ENCODE results near the gene RBMS1. TPM values are rescaled to one million over a fixed set of nuclear protein-coding genes. Genes with fewer than 3 reads are reported as not detected.
"Not testable (repeated sequence)": the region's sequence is repeated elsewhere in the genome, so short reads cannot be mapped to it uniquely, and the experiment has no call there.

Gene RBMS1
- total RNA-seq, 1 donor from 2014 or later: 64.3 TPM

- DNase-seq: no peak
These were observed 63.6 kb downstream of the RBMS1 start for GRCh38 chr2:160430001-160430344.

DNA sequence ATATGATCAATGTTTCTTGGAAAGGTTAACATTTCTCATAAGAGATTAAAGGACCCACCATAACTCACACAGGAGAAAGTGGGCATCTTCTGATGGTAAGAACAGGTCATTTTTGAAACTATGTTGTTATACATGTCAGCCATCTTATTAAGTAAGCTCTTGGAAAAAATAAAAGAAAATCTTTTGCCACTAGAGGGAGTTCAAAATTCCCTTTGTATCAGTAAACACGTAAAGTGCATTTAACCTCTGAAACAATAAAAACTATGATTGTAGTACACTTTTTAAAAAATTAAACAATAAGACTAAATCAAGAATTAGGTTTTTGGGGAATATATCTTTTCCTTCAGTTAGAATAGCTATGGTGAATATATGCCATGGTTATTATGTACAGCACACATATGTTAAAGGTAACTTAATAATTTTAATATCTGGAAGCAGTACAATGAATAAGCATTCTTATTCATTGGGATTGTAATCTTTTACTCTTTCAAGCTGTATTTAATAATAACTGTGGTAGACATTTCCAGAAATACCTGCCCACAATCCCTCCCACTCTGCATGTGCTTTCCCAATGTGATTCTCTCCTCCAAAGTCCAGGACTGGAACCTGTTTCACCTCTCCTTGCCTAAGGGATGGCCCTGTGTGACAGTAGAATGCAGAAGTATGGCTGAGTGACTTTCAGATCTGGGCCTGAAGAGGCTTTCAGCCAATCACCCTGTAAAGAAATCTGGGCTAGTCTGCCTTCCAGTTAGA lies 64.2 kb downstream of the RBMS1 start:
- peak; percentile 83 for DNase-seq

DNA sequence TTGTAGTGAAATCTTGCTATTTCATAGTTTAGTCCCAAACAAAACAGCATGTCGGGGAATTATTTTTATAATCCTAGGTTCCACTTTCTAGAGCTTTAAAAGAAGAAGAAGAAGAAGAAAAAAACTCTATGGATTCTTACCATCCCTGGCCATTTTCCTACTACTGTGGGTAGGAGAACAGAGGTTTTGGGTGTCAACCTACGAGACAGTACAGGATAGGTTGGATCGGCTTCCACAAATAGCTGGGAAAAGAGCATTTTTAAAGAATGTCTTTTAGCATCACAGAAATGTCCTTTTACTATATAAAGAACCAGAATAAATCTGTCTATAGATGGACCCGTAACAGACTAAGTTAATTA lies 65.2 kb downstream of the RBMS1 start:
- DNase-seq: no peak

DNA sequence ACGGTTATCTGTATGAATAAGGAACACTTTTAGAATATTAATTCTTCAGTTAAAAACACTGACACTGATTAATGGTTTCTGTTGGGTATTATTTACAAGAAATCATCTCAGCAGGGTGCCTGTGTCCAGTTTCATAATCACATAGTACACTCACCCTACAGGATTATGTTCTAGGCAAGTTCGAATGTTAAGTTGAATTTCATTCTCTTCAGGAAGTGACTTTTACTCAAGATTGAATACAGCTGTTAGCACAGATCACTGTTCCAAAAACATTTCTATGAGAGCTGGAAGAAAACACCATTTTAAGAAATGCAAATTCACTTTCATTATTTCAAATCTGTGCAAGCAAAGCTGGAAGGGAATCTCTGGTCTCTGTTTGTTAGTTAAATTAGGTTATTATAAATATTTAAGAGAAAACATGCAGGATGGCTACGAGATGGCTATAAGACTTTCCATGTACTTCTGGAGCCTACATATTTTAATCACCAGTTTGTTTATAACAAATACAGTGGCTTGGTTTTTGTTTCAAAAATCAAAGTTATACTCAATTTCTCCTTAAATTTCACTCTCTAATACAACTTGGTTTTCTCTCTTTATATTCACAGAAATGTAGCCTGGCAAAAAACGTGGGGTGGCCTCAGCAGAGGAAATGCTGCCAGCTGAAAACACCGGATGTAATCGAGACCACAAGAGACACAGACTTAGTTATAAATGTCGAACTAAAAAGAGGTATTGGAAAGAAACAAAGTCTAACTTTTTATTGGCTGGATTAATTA lies 65.8 kb downstream of the RBMS1 start:
- DNase-seq: peak; percentile 55

- no peak for DNase-seq
These were observed 67.0 kb downstream of the RBMS1 start for GRCh38 chr2:160426604-160427003.

- DNase-seq: no peak
These were observed 68.0 kb downstream of the RBMS1 start for GRCh38 chr2:160425434-160426151.

- no peak for DNase-seq
These were observed 70.5 kb downstream of the RBMS1 start for GRCh38 chr2:160423126-160423525.

- not testable (repeated sequence) for DNase-seq
These were observed 71.7 kb downstream of the RBMS1 start for GRCh38 chr2:160421646-160422501.

DNA sequence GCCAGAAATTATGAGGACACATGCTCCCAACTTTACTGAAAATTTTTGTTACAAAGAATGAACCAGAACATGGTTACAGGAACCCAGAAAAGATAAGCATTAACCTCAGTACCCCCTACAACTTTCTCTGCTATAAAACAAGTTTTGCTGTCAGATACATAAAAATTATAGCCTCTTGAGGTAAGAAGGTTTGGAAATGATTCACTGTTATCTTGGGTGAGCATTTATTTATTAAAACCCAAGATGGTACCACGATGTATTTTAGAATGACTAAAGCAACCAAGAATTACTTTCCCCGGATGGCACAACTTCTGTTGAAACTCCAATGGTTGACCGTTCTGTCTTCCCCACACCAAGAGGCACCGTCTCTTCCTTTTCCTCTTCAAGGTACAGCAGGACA lies 72.9 kb downstream of the RBMS1 start:
- no peak for DNase-seq

GRCh38 chr2:160419776-160420505 lies 73.7 kb downstream of the RBMS1 start:
- DNase-seq: no peak

DNA sequence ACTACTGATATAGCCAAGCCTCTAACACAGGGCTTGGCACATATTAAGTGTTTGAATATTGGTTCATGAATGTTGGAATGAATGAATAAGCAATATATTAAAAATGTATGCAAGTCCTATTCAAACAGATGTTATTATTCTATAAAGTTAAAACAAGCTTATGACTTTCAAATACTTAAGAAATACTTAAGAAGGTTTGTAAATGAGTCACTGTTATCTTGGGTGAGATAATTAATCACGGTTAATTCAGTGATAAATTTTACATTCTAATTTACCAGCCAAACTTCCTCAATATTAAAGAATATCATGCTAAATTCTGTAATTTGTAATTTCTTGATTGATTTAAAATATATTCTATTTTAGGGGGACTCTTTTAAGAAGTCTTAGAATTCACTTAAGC lies 74.8 kb downstream of the RBMS1 start:
- DNase-seq: no peak

DNA sequence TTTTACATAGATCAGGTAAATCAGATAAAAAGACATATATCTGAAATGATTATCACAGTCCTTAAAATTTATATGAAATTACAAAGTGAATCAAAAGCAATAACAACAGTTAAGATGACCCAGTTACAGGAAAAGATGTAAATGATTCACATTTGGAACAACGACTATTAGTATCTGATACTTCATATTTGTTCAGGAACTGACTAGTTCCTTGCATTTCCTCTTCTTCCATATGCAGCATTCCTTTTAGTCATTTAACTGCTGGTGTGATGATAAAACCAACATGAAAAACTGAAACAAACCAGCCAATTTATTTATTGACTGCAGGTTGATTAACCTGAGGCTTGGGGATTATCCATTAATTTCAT lies 75.2 kb downstream of the RBMS1 start:
- peak; percentile 62 for DNase-seq

GRCh38 chr2:160417745-160418397 lies 75.7 kb downstream of the RBMS1 start:
- peak; percentile 73 for DNase-seq

GRCh38 chr2:160415991-160416390 lies 77.6 kb downstream of the RBMS1 start:
- DNase-seq: peak; percentile 56

- no peak for DNase-seq
These were observed 81.7 kb downstream of the RBMS1 start for GRCh38 chr2:160411955-160412354.

DNA sequence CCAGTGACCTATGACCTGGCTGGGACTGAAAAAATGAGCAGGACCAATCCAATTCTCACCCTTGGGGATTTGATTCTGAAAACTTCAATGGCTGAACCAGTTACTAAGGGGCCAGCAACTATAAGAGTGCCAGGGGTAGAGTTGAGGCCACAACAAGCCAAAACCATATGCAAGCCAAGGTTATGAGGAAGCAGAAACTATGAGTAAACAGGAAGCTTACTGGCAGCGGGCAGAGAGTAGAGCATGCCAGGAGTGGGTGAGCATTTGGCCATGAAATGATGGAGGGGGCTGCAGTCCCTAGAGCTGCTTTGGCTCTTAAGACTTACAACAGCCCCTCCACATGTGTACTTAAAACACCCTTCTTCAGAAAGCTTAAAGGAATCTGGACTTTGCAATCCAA lies 82.4 kb downstream of the RBMS1 start:
- DNase-seq: peak; percentile 68

DNA sequence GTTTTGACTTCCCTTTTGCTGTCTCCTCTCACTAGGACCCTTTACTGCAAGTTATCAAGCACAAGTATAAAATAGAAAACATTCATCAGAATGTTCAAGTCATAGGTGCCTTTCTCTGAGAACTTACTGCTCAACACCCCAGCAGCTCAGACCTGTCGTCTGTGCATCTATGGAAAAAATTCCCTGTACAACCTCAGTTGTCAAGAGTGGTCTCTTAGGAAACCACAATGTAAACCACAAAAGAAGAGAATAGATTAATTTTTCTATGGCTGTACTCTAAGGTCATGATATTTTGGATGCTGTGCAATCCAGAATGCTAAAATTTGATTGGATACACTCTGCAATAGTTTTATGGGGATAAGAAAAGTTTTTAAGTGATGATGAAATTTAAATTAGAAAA lies 84.1 kb downstream of the RBMS1 start:
- no peak for DNase-seq

DNA sequence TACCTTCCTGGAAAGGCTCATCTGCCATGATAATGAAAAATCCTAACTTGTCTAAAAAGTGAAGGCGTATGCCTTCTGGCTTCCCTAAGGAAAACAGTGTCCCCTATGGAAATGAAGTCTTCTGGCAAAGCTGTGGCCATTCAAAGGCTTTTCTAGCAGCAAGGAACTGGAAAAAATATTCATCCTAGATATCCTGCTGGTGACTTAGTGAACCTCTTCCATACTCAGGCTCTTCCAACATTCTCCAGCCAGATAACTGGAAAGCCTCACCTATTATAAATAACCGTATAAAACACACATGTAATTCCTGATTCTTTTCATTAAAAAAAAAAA lies 84.7 kb downstream of the RBMS1 start:
- peak; percentile 40 for DNase-seq

DNA sequence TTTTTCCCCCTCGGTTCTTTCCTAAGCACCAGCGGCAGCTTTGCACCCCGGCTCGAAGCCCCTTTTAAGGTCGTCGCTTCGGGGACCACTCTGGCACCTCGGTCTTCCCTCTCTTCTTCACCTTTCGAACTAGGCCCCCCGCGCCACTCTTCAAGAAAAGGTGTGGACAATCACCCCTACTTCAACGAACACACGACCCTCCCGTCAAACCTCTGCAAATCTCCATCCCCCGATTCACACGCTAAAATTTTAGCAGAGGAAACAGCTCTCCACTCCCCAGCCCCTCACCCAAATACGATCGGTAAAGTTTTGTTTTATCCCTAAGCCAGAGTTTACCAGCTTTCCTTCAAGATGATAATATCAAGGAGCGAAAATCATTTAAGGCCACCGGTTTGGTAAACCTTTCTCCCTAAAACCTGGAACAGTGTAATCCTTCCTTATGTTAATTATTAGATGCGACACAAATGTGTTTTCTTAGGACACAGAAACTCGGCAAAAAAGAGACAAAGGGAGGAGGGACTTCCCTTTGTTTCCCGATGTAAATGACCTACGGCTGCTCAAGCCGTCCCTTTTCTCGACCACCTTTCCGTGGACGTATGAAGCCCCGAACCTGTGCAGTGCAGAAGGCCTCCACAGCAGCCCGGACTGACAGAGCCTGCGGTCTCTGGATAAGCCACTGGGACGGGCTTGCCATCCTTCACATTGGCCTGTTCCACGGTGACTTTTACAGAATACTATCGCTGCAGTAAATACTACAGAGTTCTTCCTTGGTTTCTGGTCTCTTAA lies 85.2 kb downstream of the RBMS1 start:
- peak; percentile 56 for DNase-seq

DNA sequence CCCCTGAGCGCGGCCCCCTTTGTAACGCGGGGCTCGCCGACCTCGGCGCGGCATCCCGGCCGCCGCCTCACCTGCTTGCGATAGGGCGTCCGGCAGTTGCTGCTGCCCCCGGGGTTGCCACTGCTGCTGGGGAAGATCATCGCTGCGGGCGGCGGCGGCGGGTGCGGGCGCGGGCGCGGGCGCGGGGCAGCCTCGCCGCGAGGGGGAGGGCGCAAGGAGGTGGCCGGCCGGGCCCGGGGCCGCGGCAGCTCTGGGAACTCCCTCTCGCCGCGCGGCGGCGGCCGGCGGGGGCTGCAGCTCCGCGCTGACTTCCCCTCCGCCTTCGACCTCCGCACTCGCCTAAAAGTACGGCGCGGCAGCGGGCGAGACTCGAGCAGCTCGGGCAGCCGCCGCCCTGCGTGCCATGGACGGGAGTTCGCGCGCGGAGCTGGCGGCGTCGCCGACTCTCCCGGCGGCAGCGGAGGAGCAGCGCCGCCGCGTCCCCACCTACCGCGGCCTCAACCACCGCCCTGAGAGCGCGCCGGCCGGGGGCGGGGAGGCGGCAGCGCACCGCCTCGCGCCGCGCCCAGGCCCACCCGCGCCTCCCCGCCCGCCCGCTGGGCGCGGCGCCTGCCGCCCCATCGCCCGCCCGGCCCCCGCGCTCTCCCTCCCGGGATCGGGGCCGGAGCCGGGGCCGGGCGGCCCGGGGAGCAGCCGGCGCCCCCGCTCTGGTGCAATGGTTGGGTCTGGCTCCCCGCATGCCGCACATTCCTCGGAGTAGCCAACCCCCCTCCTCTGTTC lies 86.0 kb downstream of the RBMS1 start:
- peak; percentile 65 for DNase-seq
